ENCODE results near the gene PDSS1. TPM values are rescaled to one million over a fixed set of nuclear protein-coding genes. Genes with fewer than 3 reads are reported as not detected.

The PDSS1 gene
- total RNA-seq, 2 donors from 2014 or later: 7.7 to 10.9 TPM

DNA sequence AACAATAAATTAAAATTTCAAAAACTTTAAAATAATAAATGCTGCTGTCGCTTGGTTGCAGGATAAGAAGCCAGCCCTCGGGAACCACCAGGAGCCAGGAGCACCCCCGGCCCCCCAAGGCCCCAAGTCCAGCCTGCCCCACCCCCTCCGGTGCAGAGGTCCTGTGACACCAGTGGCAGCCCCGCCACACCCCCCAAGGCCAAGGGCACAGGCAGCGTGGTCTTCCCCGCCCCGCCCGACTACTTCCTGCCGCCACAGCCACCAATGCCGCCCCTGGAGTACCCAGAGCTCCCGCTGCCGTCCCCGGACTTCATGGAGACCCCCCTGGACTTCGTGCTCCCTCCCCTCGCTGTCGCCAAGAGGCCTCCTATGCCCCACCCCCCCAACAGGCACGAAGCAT, 44.5 kb upstream of the PDSS1 start:
- 95 to 100% methylated on average over 5 to 18 of the region's 18 CpGs for WGBS, 2 experiments (ENCODE audit: insufficient coverage in 1 of 2, insufficient read length in 1 of 2)
- Mint-ChIP-seq H3K27ac (no peak overlapping the region), H3K9me3 (no peaks in the 10 kb centered on the region), H3K36me3 (ENCODE audit: low read depth) (no peaks in the 10 kb centered on the region), H3K27me3 (ENCODE audit: insufficient read depth) (peaks cover 7% of the 10 kb centered on the region), H3K4me3 (no peak overlapping the region), H3K4me1 (no peaks in the 10 kb centered on the region)
- Histone ChIP-seq H3K27ac (ENCODE audit: low read depth, low read length) (no peak overlapping the region), H3K9me3 (ENCODE audit: control insufficient read depth, low read length) (no peaks in the 10 kb centered on the region), H3K9ac (ENCODE audit: extremely low read depth, low read length, poor library complexity, severe bottlenecking) (no peak overlapping the region), H3K4me1 (ENCODE audit: control insufficient read depth, insufficient read depth, low read length) (no peaks in the 10 kb centered on the region), H3K27me3 (ENCODE audit: control insufficient read depth, insufficient read depth, low read length, poor library complexity, severe bottlenecking) (no peaks in the 10 kb centered on the region), H3K36me3 (ENCODE audit: control insufficient read depth, insufficient read depth, low read length) (no peaks in the 10 kb centered on the region), H3K4me3 (ENCODE audit: low read length) (no peak overlapping the region)
- no peak for DNase-seq
- TF ChIP-seq, protein P1, sequence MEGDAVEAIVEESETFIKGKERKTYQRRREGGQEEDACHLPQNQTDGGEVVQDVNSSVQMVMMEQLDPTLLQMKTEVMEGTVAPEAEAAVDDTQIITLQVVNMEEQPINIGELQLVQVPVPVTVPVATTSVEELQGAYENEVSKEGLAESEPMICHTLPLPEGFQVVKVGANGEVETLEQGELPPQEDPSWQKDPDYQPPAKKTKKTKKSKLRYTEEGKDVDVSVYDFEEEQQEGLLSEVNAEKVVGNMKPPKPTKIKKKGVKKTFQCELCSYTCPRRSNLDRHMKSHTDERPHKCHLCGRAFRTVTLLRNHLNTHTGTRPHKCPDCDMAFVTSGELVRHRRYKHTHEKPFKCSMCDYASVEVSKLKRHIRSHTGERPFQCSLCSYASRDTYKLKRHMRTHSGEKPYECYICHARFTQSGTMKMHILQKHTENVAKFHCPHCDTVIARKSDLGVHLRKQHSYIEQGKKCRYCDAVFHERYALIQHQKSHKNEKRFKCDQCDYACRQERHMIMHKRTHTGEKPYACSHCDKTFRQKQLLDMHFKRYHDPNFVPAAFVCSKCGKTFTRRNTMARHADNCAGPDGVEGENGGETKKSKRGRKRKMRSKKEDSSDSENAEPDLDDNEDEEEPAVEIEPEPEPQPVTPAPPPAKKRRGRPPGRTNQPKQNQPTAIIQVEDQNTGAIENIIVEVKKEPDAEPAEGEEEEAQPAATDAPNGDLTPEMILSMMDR (conservative IDR thresholded peaks at IDR 0.05): no peak

DNA sequence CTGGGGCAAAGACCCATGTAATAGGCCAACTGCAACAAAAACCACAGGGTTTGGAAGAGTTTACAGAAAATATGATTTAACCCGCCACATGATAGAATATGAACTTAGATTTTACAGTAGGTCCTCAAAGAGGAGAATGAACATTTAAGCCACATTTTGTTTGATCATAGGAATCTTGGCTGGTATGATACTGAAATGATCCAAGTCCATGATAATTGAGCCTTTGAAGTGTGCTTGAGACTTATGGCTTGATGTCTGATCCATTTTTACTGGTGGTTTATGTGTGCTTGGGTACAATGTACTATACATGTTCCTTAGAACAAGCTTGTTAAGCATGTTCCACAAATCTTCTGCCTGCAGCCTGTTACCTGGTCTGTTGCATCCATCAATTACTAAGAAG, 41.8 kb upstream of the PDSS1 start:
- no peak overlapping the region for H3K4me3 ChIP-seq (ENCODE audit: low read length)
- H3K36me3 ChIP-seq (ENCODE audit: control insufficient read depth, insufficient read depth, low read length): no peaks in the 10 kb centered on the region
- DNase-seq: no peak
- Mint-ChIP-seq H3K27ac (no peak overlapping the region), H3K4me3 (no peak overlapping the region), H3K27me3 (ENCODE audit: insufficient read depth) (peaks cover 8% of the 10 kb centered on the region), H3K4me1 (no peaks in the 10 kb centered on the region), H3K9me3 (no peaks in the 10 kb centered on the region), H3K36me3 (ENCODE audit: low read depth) (no peaks in the 10 kb centered on the region)
- H3K27me3 ChIP-seq (ENCODE audit: control insufficient read depth, insufficient read depth, low read length, poor library complexity, severe bottlenecking): no peaks in the 10 kb centered on the region
- H3K27ac ChIP-seq (ENCODE audit: low read depth, low read length): no peak overlapping the region
- 97 to 100% methylated on average over 1 of the region's 1 CpG for WGBS, 2 experiments (ENCODE audit: insufficient coverage in 1 of 2, insufficient read length in 1 of 2)
- H3K9me3 ChIP-seq (ENCODE audit: control insufficient read depth, low read length): peaks cover 8% of the 10 kb centered on the region
- H3K4me1 ChIP-seq (ENCODE audit: control insufficient read depth, insufficient read depth, low read length): no peaks in the 10 kb centered on the region
- H3K9ac ChIP-seq (ENCODE audit: extremely low read depth, low read length, poor library complexity, severe bottlenecking): no peak overlapping the region
- TF ChIP-seq, protein P1 (conservative IDR thresholded peaks at IDR 0.05): no peak

DNA sequence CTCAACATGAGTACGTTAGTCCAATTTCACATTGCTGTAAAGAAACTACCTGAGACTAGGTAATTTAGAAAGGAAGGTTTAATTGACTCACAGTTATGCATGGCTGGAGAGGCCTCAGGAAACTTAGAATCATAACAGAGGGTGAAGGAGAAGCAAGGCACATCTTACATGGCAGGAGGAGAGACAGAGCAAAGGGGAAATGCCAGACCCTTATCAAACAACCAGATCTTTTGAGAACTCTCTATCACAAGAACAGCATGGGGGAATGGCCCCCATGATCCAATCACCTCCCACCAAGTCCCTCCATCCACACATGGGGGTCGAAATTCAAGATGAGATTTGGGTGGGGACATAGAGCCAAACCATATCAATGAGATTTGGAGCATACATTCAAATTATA, 34.6 kb upstream of the PDSS1 start:
- peak overlapping the region; percentile 26 for H3K4me3 ChIP-seq (ENCODE audit: low read length)
- Mint-ChIP-seq H3K4me3 (no peak overlapping the region), H3K27ac (no peak overlapping the region), H3K4me1 (peaks cover 5% of the 10 kb centered on the region), H3K9me3 (peaks cover 12% of the 10 kb centered on the region), H3K27me3 (ENCODE audit: insufficient read depth) (peaks cover 2% of the 10 kb centered on the region), H3K36me3 (ENCODE audit: low read depth) (no peaks in the 10 kb centered on the region)
- H3K36me3 ChIP-seq (ENCODE audit: control insufficient read depth, insufficient read depth, low read length): no peaks in the 10 kb centered on the region
- TF ChIP-seq, protein P1 (conservative IDR thresholded peaks at IDR 0.05): no peak
- H3K27me3 ChIP-seq (ENCODE audit: control insufficient read depth, insufficient read depth, low read length, poor library complexity, severe bottlenecking): no peaks in the 10 kb centered on the region
- peaks cover 3% of the 10 kb centered on the region for H3K4me1 ChIP-seq (ENCODE audit: control insufficient read depth, insufficient read depth, low read length)
- 92% methylated on average over 2 of the region's 2 CpGs; no CpG with 5 or more reads in 1 of the 2 experiments for WGBS, 2 experiments (ENCODE audit: insufficient coverage in 1 of 2, insufficient read length in 1 of 2)
- no peak overlapping the region for H3K27ac ChIP-seq (ENCODE audit: low read depth, low read length)
- H3K9me3 ChIP-seq (ENCODE audit: control insufficient read depth, low read length): peaks cover 20% of the 10 kb centered on the region
- DNase-seq: no peak
- H3K9ac ChIP-seq (ENCODE audit: extremely low read depth, low read length, poor library complexity, severe bottlenecking): no peak overlapping the region

Measured in endodermal cell (in vitro differentiated cells).